ENCODE measurements around the gene LARP1. TPM values are rescaled to one million over a fixed set of nuclear protein-coding genes. Genes with fewer than 3 reads are reported as not detected.

LARP1 gene
- total RNA-seq, 2 experiments from 2014 or later = 214 to 218 TPM

GRCh38 chr5:154857530-154858296 lies 102.5 kb downstream of the LARP1 start:
- ChIA-PET POLR2A (interaction anchor here (0.8 to 1.4 kb wide), 6 partner anchors 17 to 143 kb away, joined by 3 to 5 read pairs (median 3); no protein-coding TSS in a partner anchor), CTCF (interaction anchor here (1.0 to 1.5 kb wide), 3 partner anchors 21 to 210 kb away, joined by 3 to 5 read pairs (median 3); no protein-coding TSS in a partner anchor)
- no peak for TF ChIP-seq CTCF (IDR thresholded peaks at IDR 0.05)
- peak overlapping the region; percentile 100 for H3K4me3 Mint-ChIP-seq
- intact Hi-C loops (cut with micrococcal nuclease) = loop anchor here (2.0 kb wide), 1 partner anchor 103 kb away; the partner anchor contains the start of gene LARP1
- peaks cover 32% of the 10 kb centered on the region for H3K36me3 Mint-ChIP-seq (ENCODE audit: low read depth)
- ATAC-seq (peak; percentile 59), DNase-seq (peak; percentile 90)
- no peaks in the 10 kb centered on the region for H3K9me3 Mint-ChIP-seq
- H3K27ac Mint-ChIP-seq = peak overlapping the region; percentile 96
- H3K27me3 Mint-ChIP-seq = no peaks in the 10 kb centered on the region
- H3K4me1 Mint-ChIP-seq (ENCODE audit: low read depth) = peaks cover 28% of the 10 kb centered on the region

GRCh38 chr5:154858297-154858971 lies 103.3 kb downstream of the LARP1 start, which contains the start of gene CNOT8:
TSS of gene CNOT8 (plus strand) at chr5:154858627. CDS start at chr5:154863279, 4,652 bp downstream.
- no peaks in the 10 kb centered on the region for H3K9me3 Mint-ChIP-seq
- CTCF ChIA-PET = no interaction called here
- intact Hi-C loops (cut with micrococcal nuclease) = loop anchor here (2.0 kb wide), 1 partner anchor 104 kb away; the partner anchor contains the start of gene LARP1
- TF ChIP-seq CTCF (IDR thresholded peaks at IDR 0.05) = no peak
- ATAC-seq = peak; percentile 86
- H3K36me3 Mint-ChIP-seq (ENCODE audit: low read depth) = peaks cover 38% of the 10 kb centered on the region
- H3K27me3 Mint-ChIP-seq = no peaks in the 10 kb centered on the region
- H3K4me3 Mint-ChIP-seq = peak within 1 kb of the TSS; percentile 100
- POLR2A ChIA-PET = interaction anchor here (0.6 to 1.3 kb wide), 3 partner anchors 10 to 91 kb away, joined by 3 to 5 read pairs (median 3); no protein-coding TSS in a partner anchor
- peaks cover 34% of the 10 kb centered on the region for H3K4me1 Mint-ChIP-seq (ENCODE audit: low read depth)
- peak within 1 kb of the TSS; percentile 96 for H3K27ac Mint-ChIP-seq
- DNase-seq = peak; percentile 99

- ATAC-seq (no peak), DNase-seq (no peak)
- intact Hi-C loops (cut with micrococcal nuclease) = loop anchor here (2.0 kb wide), 1 partner anchor 104 kb away; the partner anchor contains the start of gene LARP1
- POLR2A ChIA-PET = interaction anchor here (0.6 kb wide), 2 partner anchors 9 to 59 kb away, joined by 3 read pairs; no protein-coding TSS in a partner anchor
- TF ChIP-seq CTCF (IDR thresholded peaks at IDR 0.05) = no peak
- peak overlapping the region; percentile 96 for H3K27ac Mint-ChIP-seq
- no peaks in the 10 kb centered on the region for H3K9me3 Mint-ChIP-seq
- CTCF ChIA-PET = interaction anchor here (1.0 kb wide), 1 partner anchor 209 kb away, joined by 3 read pairs; no protein-coding TSS in a partner anchor
- peaks cover 45% of the 10 kb centered on the region for H3K36me3 Mint-ChIP-seq (ENCODE audit: low read depth)
- H3K27me3 Mint-ChIP-seq = no peaks in the 10 kb centered on the region
- H3K4me3 Mint-ChIP-seq = peak overlapping the region; percentile 100
- peaks cover 38% of the 10 kb centered on the region for H3K4me1 Mint-ChIP-seq (ENCODE audit: low read depth)
These were observed 104.0 kb downstream of the LARP1 start for GRCh38 chr5:154858972-154859871.

- peaks cover 42% of the 10 kb centered on the region for H3K4me1 Mint-ChIP-seq (ENCODE audit: low read depth)
- TF ChIP-seq CTCF (IDR thresholded peaks at IDR 0.05) = no peak
- no peaks in the 10 kb centered on the region for H3K9me3 Mint-ChIP-seq
- H3K36me3 Mint-ChIP-seq (ENCODE audit: low read depth) = peaks cover 51% of the 10 kb centered on the region
- ChIA-PET CTCF (interaction anchor here (0.7 to 1.0 kb wide), 3 partner anchors 86 to 210 kb away, joined by 3 to 4 read pairs (median 4); no protein-coding TSS in a partner anchor), POLR2A (interaction anchor here (0.7 kb wide), 1 partner anchor 78 kb away, joined by 3 read pairs; the partner anchor contains the start of gene GEMIN5)
- H3K27me3 Mint-ChIP-seq = no peaks in the 10 kb centered on the region
- peak; percentile 33 for DNase-seq
- H3K4me3 Mint-ChIP-seq = peak overlapping the region; percentile 100
- ATAC-seq = no peak
- peak overlapping the region; percentile 96 for H3K27ac Mint-ChIP-seq
- intact Hi-C loops (cut with micrococcal nuclease) = no loop called here
These were observed 104.9 kb downstream of the LARP1 start for GRCh38 chr5:154860123-154860522.

Data from activated CD8-positive, alpha-beta T cell treated with anti-CD3 and anti-CD28 coated beads for 36 hours (primary cell).